Upper lobe of left lung (tissue), 4 donors: Measurements from ENCODE around the gene KLHL29.

Experiments
- CTCF ChIP-seq, 6 experiments: fragments of 450-650 bp in 4 of 6; fragments of 200-600 bp in 2 of 6; sonication (generic) in 2 of 6; IDR thresholded peaks; one replicate each; pipeline ENCODE4 v1.5.1; 2016 to 2019; ENCODE audit warnings: antibody characterized with exemption in 6 of 6
- EP300 ChIP-seq, 4 donors: sonication (generic); formaldehyde crosslinking; IDR thresholded peaks; one replicate each; pipeline ENCODE4 v1.5.1; 2017; ENCODE audit warnings: antibody characterized with exemption in 4 of 4, control low read depth in 2 of 4
- POLR2A ChIP-seq, 4 donors: fragments of 450-650 bp; IDR thresholded peaks; one replicate each; pipeline ENCODE4 v1.5.1; 2016 to 2017; ENCODE audit warnings: antibody characterized with exemption in 4 of 4, mild to moderate bottlenecking in 2 of 4

GRCh38 chr2:23418461-23418911, 33.5 kb downstream of the KLHL29 start:
- TF ChIP-seq EP300 (IDR thresholded peaks at IDR 0.05), result no peak
- TF ChIP-seq CTCF (IDR thresholded peaks at IDR 0.05), result no peak
- no peak for TF ChIP-seq POLR2A (IDR thresholded peaks at IDR 0.05)
